Breast epithelium (tissue), 4 donors: ENCODE results near the gene HNRNPA2B1. TPM values are rescaled to one million over a fixed set of nuclear protein-coding genes. Genes with fewer than 3 reads are reported as not detected.

Experiments
- DNase-seq, 2 donors: peaks; one replicate each; pipeline ENCODE4 v3.0.0-alpha.2; 2019; ENCODE audit warnings: low spot score in 2 of 2
- H3K27ac ChIP-seq, 2 donors: fragments of 200-600 bp; sonication (generic) in 1 of 2; one replicate each; pipeline ENCODE4 v1.5.1; 2016 to 2019; ENCODE audit warnings: mild to moderate bottlenecking in 1 of 2
- H3K27me3 ChIP-seq, 2 donors: fragments of 200-600 bp; sonication (generic) in 1 of 2; one replicate each; pipeline versions ENCODE4 v1.5.1 to v1.6.0; 2017 to 2019; ENCODE audit warnings: control low read depth in 1 of 2, mild to moderate bottlenecking in 1 of 2
- H3K36me3 ChIP-seq: fragments of 200-600 bp; one replicate; pipeline ENCODE4 v1.5.1; 2019
- H3K4me1 ChIP-seq, 2 donors: fragments of 200-600 bp; sonication (generic); one replicate each; pipeline ENCODE4 v1.5.1; 2016 to 2019; ENCODE audit warnings: control low read depth in 1 of 2
- H3K4me3 ChIP-seq, 3 donors: fragments of 200-600 bp; sonication (generic); 1 replicate in 2 of 3; 2 replicates in 1 of 3; pipeline ENCODE4 v1.5.1; 2016 to 2019; ENCODE audit warnings: mild to moderate bottlenecking in 3 of 3, moderate library complexity in 2 of 3
- H3K9me3 ChIP-seq, 2 donors: fragments of 200-600 bp; sonication (generic) in 1 of 2; one replicate each; pipeline ENCODE4 v1.5.1; 2016 to 2019; ENCODE audit warnings: control low read depth in 1 of 2
- POLR2A ChIP-seq: fragments of 450-650 bp; IDR thresholded peaks from one replicate; pipeline ENCODE4 v1.6.1; 2016; ENCODE audit warnings: antibody characterized with exemption, mild to moderate bottlenecking, moderate library complexity
- POLR2AphosphoS5 ChIP-seq, 3 donors: sonication (generic); formaldehyde crosslinking; IDR thresholded peaks; one replicate each; pipeline ENCODE4 v1.6.1; 2017; ENCODE audit warnings: antibody characterized with exemption in 3 of 3
- intact Hi-C: fragments of 100-400 bp; cut with DNase I; formaldehyde crosslinking; loops from one replicate; pipeline ENCODE4 v1.15.1; 2023; ENCODE audit warnings: low total_unique reads
- total RNA-seq, 3 donors: library from RNA; depleted of rRNA; stranded (reverse); fragments of >200 nt; gene quantifications; one replicate each; pipeline ENCODE4 v1.1.0, GENCODE V29; 2016
- TF ChIP-seq, protein P1 (sequence below), 3 donors: fragments of 450-650 bp; IDR thresholded peaks; one replicate each; pipeline ENCODE4 v1.5.1; 2016 to 2017; ENCODE audit warnings: antibody characterized with exemption in 3 of 3, mild to moderate bottlenecking in 3 of 3, moderate library complexity in 3 of 3

HNRNPA2B1 gene
- total RNA-seq, 3 donors from 2014 or later, result 168 to 324 (median 282) TPM

- no peaks in the 10 kb centered on the region for H3K4me1 ChIP-seq
- intact Hi-C loops, result no loop called here
- H3K27ac ChIP-seq, result no peak overlapping the region
- DNase-seq, result no peak
- H3K4me3 ChIP-seq, result no peak overlapping the region
- TF ChIP-seq, protein P1, sequence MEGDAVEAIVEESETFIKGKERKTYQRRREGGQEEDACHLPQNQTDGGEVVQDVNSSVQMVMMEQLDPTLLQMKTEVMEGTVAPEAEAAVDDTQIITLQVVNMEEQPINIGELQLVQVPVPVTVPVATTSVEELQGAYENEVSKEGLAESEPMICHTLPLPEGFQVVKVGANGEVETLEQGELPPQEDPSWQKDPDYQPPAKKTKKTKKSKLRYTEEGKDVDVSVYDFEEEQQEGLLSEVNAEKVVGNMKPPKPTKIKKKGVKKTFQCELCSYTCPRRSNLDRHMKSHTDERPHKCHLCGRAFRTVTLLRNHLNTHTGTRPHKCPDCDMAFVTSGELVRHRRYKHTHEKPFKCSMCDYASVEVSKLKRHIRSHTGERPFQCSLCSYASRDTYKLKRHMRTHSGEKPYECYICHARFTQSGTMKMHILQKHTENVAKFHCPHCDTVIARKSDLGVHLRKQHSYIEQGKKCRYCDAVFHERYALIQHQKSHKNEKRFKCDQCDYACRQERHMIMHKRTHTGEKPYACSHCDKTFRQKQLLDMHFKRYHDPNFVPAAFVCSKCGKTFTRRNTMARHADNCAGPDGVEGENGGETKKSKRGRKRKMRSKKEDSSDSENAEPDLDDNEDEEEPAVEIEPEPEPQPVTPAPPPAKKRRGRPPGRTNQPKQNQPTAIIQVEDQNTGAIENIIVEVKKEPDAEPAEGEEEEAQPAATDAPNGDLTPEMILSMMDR (IDR thresholded peaks at IDR 0.05), result no peak
- TF ChIP-seq POLR2A, result no peak
- TF ChIP-seq POLR2AphosphoS5 (IDR thresholded peaks at IDR 0.05), result no peak
- H3K27me3 ChIP-seq, result no peaks in the 10 kb centered on the region
- H3K9me3 ChIP-seq, result peaks cover 0 to 6% of the 10 kb centered on the region in 2 donors
- H3K36me3 ChIP-seq, result no peaks in the 10 kb centered on the region
These were observed 56.1 kb downstream of the HNRNPA2B1 start for GRCh38 chr7:26144184-26145080.

GRCh38 chr7:26143298-26144048 is 57.1 kb downstream of the HNRNPA2B1 start:
- Histone ChIP-seq H3K9me3 (peaks cover 0 to 6% of the 10 kb centered on the region in 2 donors), H3K4me1 (no peaks in the 10 kb centered on the region), H3K4me3 (no peak overlapping the region), H3K27me3 (no peaks in the 10 kb centered on the region), H3K36me3 (no peaks in the 10 kb centered on the region), H3K27ac (no peak overlapping the region)
- no peak for DNase-seq
- TF ChIP-seq POLR2AphosphoS5 (IDR thresholded peaks at IDR 0.05) (no peak), POLR2A (no peak)
- TF ChIP-seq, protein P1 (IDR thresholded peaks at IDR 0.05), result no peak
- intact Hi-C loops, result no loop called here

DNA sequence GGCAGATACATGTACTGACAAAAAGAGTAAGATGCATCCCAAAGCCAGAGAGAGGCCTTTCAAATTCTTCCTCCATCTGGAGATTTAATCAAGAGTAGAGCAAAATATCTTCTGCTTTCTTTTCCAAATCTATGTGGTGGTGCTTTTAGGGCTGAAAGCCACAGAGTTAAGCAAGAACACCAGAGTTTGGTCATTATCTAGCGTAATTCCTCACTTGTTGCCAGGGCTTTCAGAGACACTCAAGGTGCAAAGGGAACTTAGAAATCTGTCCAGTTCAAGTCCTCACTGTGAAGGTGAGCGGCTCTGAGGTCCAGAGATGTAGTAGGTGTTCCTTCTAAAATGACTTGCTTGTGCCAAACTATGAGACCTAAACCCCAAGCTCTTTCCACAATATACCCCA is 59.5 kb downstream of the HNRNPA2B1 start:
- no peak overlapping the region for H3K4me3 ChIP-seq
- intact Hi-C loops, result no loop called here

GRCh38 chr7:26140380-26140779 is 60.2 kb downstream of the HNRNPA2B1 start:
- TF ChIP-seq POLR2A, result no peak
- TF ChIP-seq, protein P1 (IDR thresholded peaks at IDR 0.05), result no peak
- TF ChIP-seq POLR2AphosphoS5 (IDR thresholded peaks at IDR 0.05), result no peak
- H3K27ac ChIP-seq, result no peak overlapping the region
- no peaks in the 10 kb centered on the region for H3K4me1 ChIP-seq
- no peaks in the 10 kb centered on the region for H3K27me3 ChIP-seq
- no peak for DNase-seq
- H3K4me3 ChIP-seq, result no peak overlapping the region
- no peaks in the 10 kb centered on the region for H3K36me3 ChIP-seq
- intact Hi-C loops, result no loop called here
- no peaks in the 10 kb centered on the region for H3K9me3 ChIP-seq

More for the DNA sequence above, 59.5 kb downstream of the HNRNPA2B1 start:
- no peak for DNase-seq
- H3K4me1 ChIP-seq, result no peaks in the 10 kb centered on the region
- no peaks in the 10 kb centered on the region for H3K36me3 ChIP-seq
- TF ChIP-seq, protein P1 (IDR thresholded peaks at IDR 0.05), result no peak
- TF ChIP-seq POLR2A (no peak), POLR2AphosphoS5 (IDR thresholded peaks at IDR 0.05) (no peak)
- H3K27me3 ChIP-seq, result no peaks in the 10 kb centered on the region
- H3K9me3 ChIP-seq, result no peaks in the 10 kb centered on the region
- H3K27ac ChIP-seq, result no peak overlapping the region

Other genes with a start within 250 kb of the HNRNPA2B1 start
- 1 to 10 TPM; 2.2 to 5.8 (median 4.9) TPM for gene NFE2L3, start 48.5 kb downstream of the HNRNPA2B1 start, total RNA-seq
- 10 to 100 TPM; 88.0 to 98.3 (median 96.0) TPM for gene CBX3, start 999 bp upstream of the HNRNPA2B1 start, total RNA-seq
- 10 to 100 TPM; 13.4 to 24.6 (median 18.1) TPM for gene SNX10, start 91.1 kb upstream of the HNRNPA2B1 start, total RNA-seq